ENCODE data around the gene KDM2B. TPM values are rescaled to one million over a fixed set of nuclear protein-coding genes. Genes with fewer than 3 reads are reported as not detected.

KDM2B gene
- total and polyA plus RNA-seq, 2 donors (not counting 3 experiments of a cell fraction or from before 2014, with no cell fraction given) = 26.8 to 37.3 TPM

DNA sequence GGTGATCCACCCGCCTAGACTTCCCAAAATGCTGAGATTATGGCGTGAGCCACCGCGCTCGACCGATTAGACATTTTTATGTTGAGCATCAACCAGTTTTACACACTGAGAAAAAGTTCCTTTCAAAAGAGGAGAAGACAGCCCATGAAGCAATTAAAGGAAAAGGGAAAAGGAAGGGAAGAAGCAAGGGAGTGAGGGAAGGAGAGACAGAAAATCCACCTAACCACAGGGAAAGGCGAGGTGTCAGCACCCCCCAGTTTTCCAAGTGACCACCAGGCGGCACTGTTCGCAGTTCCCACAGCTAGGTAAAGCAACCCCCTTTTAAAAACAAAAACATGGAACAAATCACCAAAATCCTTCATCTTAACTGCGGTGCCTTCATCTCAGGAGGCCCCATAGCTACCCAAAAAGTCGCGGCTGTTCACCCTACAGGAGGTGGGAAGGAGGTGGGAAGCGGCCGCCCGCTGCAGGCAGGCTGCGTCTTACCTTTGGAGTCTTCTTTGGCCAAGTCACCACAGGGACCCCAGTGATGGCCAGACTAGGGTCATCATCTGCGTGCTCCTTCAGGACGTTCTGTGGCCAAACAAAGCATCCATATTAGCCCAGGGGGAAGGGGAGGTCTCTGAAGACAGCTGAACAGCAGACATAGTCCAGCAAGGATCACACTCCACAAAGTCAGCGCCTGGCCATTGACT lies 86.6 kb downstream of the KDM2B start:
- Histone ChIP-seq H3K27me3 (ENCODE audit: control insufficient read depth in 2 of 2, insufficient read depth in 2 of 2, low read length in 2 of 2) (no peaks in the 10 kb centered on the region), H3K9me3 (replicated peaks; ENCODE audit: control insufficient read depth, insufficient read depth, low read length) (no peaks in the 10 kb centered on the region), H3K27ac (ENCODE audit: insufficient read depth, low read depth, low read length) (no peak overlapping the region), H2AFZ (ENCODE audit: low read depth, low read length) (no peak overlapping the region), H3K4me3 (replicated peaks in 1 of 3; ENCODE audit: insufficient read depth in 1 of 3, low read depth in 1 of 3, low read length in 3 of 3) (no peak overlapping the region), H4K20me1 (replicated peaks; ENCODE audit: control insufficient read depth, extremely low read depth, insufficient read depth, low read length) (no peaks in the 10 kb centered on the region), H3K79me2 (ENCODE audit: control insufficient read depth, insufficient read depth, low read length) (no peaks in the 10 kb centered on the region), H3K36me3 (ENCODE audit: control insufficient read depth in 2 of 2, extremely low read depth in 1 of 2, insufficient read depth in 2 of 2, low read length in 2 of 2) (peaks cover 0 to 2% of the 10 kb centered on the region in 2 experiments), H3K9ac (replicated peaks; ENCODE audit: extremely low read depth, insufficient read depth, low read length) (no peak overlapping the region), H3K4me2 (ENCODE audit: insufficient read depth, low read length) (no peak overlapping the region), H3K9me1 (replicated peaks; ENCODE audit: control insufficient read depth, extremely low read depth, insufficient read depth, low read length) (no peaks in the 10 kb centered on the region), H3K4me1 (ENCODE audit: control insufficient read depth, extremely low read depth, insufficient read depth, low read length) (no peaks in the 10 kb centered on the region)
- POLR2A ChIA-PET = no interaction called here
- FAIRE-seq = peak; percentile 80
- dilution Hi-C loops (cut with MboI; ENCODE audit: extremely low pct_ligation_motif_present, low sequenced_read_pairs) (no loop called here), intact Hi-C loops (cut with micrococcal nuclease) (loop anchor here (10.0 kb wide), 1 partner anchor 281 kb away; no protein-coding TSS in a partner anchor)
- no peak for TF ChIP-seq JUN (IDR thresholded peaks at IDR 0.05; ENCODE audit: borderline replicate concordance, insufficient read depth, insufficient read length, low read depth)
- TF ChIP-seq, protein P1, sequence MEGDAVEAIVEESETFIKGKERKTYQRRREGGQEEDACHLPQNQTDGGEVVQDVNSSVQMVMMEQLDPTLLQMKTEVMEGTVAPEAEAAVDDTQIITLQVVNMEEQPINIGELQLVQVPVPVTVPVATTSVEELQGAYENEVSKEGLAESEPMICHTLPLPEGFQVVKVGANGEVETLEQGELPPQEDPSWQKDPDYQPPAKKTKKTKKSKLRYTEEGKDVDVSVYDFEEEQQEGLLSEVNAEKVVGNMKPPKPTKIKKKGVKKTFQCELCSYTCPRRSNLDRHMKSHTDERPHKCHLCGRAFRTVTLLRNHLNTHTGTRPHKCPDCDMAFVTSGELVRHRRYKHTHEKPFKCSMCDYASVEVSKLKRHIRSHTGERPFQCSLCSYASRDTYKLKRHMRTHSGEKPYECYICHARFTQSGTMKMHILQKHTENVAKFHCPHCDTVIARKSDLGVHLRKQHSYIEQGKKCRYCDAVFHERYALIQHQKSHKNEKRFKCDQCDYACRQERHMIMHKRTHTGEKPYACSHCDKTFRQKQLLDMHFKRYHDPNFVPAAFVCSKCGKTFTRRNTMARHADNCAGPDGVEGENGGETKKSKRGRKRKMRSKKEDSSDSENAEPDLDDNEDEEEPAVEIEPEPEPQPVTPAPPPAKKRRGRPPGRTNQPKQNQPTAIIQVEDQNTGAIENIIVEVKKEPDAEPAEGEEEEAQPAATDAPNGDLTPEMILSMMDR (IDR thresholded peaks at IDR 0.05; ENCODE audit: extremely low read depth in 1 of 2, insufficient read depth in 1 of 2, low read depth in 1 of 2, low read length in 2 of 2) = peak; percentile 82 to 94
- BruUV-seq (replicated peaks) = no TSS peak
- CTCF ChIA-PET = interaction anchor here (0.7 to 2.8 kb wide), 19 partner anchors 10 to 192 kb away, joined by 3 to 19 read pairs (median 6); no protein-coding TSS in a partner anchor
- DNase-seq (ENCODE audit: low read depth, low spot score) = peak; percentile 31
